Tibial artery (tissue), 4 donors: ENCODE data around the gene SERPINB12.

ENCODE experiments used
- DNase-seq, 2 donors: peaks; one replicate each; pipeline ENCODE4 v3.0.0-alpha.2; 2019
- H3K27ac ChIP-seq, 2 donors: fragments of 200-600 bp; sonication (generic) in 1 of 2; 1 replicate in 1 of 2; 2 replicates in 1 of 2; pipeline ENCODE4 v1.5.1; 2018 to 2019; ENCODE audit warnings: mild to moderate bottlenecking in 1 of 2
- H3K27me3 ChIP-seq, 2 donors: fragments of 200-600 bp; sonication (generic) in 1 of 2; one replicate each; pipeline versions ENCODE4 v1.5.1 to v1.6.0; 2016 to 2019
- H3K36me3 ChIP-seq, 3 donors: fragments of 200-600 bp; sonication (generic) in 2 of 3; one replicate each; pipeline ENCODE4 v1.5.1; 2016 to 2019; ENCODE audit warnings: mild to moderate bottlenecking in 2 of 3
- H3K4me1 ChIP-seq, 4 donors: fragments of 200-600 bp; sonication (generic) in 2 of 4; 1 replicate in 3 of 4; 2 replicates in 1 of 4; pipeline ENCODE4 v1.5.1; 2016 to 2019
- H3K4me3 ChIP-seq, 2 donors: fragments of 200-600 bp; sonication (generic) in 1 of 2; 1 replicate in 1 of 2; 2 replicates in 1 of 2; pipeline ENCODE4 v1.5.1; 2018 to 2019; ENCODE audit warnings: mild to moderate bottlenecking in 2 of 2
- H3K9me3 ChIP-seq, 3 donors: fragments of 200-600 bp; sonication (generic) in 1 of 3; one replicate each; pipeline ENCODE4 v1.5.1; 2016 to 2019
- intact Hi-C: fragments of 100-400 bp; cut with DNase I; formaldehyde crosslinking; loops from one replicate; pipeline ENCODE4 v1.15.0; 2023; ENCODE audit warnings: low total_unique reads
- TF ChIP-seq, protein P1 (sequence below), 2 experiments: fragments of 200-600 bp in 1 of 2; fragments of 450-650 bp in 1 of 2; IDR thresholded peaks; one replicate each; pipeline ENCODE4 v1.5.1; 2017 to 2019; ENCODE audit warnings: antibody characterized with exemption in 2 of 2, mild to moderate bottlenecking in 1 of 2, moderate library complexity in 1 of 2

SERPINB12 gene

DNA sequence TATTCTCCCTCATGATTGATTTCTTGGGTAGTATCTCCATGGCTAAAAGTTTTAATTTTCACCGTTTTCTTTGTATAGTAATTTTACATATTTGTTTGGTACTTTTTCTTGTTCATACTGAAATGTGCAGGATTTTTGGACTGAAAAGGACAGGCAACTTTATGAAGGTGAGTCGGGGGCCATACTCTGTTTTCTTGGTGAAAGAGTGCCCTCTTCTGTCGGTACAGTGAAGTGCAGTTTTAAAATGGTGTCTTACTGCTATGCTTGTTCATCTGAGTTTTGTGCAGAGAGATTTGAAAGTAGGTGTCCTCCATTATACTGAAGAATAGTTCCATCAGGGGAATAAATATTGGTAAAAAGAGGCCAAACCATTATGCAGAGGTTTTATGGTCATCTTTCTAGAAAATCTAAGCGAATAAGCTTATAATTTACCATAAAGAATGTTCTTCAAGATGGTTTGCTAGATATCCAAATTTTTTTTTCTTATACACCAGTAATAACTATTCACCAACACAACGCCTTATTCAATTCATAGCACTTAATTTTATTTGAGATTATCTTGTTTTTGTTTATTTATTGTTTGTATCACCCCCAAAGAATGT, 36.3 kb downstream of the SERPINB12 start:
- Histone ChIP-seq H3K9me3 (no peaks in the 10 kb centered on the region), H3K36me3 (no peaks in the 10 kb centered on the region), H3K4me1 (no peaks in the 10 kb centered on the region), H3K27me3 (no peaks in the 10 kb centered on the region), H3K27ac (no peak overlapping the region), H3K4me3 (no peak overlapping the region)
- intact Hi-C loops, result loop anchor here (10.0 kb wide), 1 partner anchor 64 kb away; no protein-coding TSS in a partner anchor
- TF ChIP-seq, protein P1, sequence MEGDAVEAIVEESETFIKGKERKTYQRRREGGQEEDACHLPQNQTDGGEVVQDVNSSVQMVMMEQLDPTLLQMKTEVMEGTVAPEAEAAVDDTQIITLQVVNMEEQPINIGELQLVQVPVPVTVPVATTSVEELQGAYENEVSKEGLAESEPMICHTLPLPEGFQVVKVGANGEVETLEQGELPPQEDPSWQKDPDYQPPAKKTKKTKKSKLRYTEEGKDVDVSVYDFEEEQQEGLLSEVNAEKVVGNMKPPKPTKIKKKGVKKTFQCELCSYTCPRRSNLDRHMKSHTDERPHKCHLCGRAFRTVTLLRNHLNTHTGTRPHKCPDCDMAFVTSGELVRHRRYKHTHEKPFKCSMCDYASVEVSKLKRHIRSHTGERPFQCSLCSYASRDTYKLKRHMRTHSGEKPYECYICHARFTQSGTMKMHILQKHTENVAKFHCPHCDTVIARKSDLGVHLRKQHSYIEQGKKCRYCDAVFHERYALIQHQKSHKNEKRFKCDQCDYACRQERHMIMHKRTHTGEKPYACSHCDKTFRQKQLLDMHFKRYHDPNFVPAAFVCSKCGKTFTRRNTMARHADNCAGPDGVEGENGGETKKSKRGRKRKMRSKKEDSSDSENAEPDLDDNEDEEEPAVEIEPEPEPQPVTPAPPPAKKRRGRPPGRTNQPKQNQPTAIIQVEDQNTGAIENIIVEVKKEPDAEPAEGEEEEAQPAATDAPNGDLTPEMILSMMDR (IDR thresholded peaks at IDR 0.05), result peak; percentile 42 to 56
- no peak for DNase-seq

DNA sequence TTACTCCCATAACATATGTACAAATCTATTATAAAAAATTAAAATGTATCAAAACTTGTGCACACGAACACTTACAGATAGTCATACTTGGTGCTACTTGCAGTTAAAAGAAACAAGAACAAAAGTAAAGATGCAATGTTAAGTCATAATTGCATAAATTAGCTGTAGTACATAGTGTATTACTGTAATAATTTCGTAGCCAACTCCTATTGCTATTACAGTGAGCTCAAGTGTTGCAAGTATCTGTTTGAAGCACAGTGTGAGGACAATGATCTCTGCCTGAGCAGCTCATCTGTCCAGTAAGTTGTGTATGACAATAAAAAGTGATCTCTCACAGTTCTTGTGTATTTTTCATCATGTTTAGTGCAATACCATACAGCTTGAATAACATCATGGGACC, 37.4 kb downstream of the SERPINB12 start:
- H3K27me3 ChIP-seq, result no peaks in the 10 kb centered on the region
- TF ChIP-seq, protein P1 (IDR thresholded peaks at IDR 0.05), result no peak
- intact Hi-C loops, result loop anchor here (10.0 kb wide), 1 partner anchor 65 kb away; no protein-coding TSS in a partner anchor
- no peaks in the 10 kb centered on the region for H3K4me1 ChIP-seq
- no peak for DNase-seq
- H3K9me3 ChIP-seq, result no peaks in the 10 kb centered on the region
- H3K4me3 ChIP-seq, result no peak overlapping the region
- no peaks in the 10 kb centered on the region for H3K36me3 ChIP-seq
- H3K27ac ChIP-seq, result no peak overlapping the region

- Histone ChIP-seq H3K4me1 (no peaks in the 10 kb centered on the region), H3K27me3 (no peaks in the 10 kb centered on the region), H3K9me3 (no peaks in the 10 kb centered on the region), H3K36me3 (no peaks in the 10 kb centered on the region), H3K27ac (no peak overlapping the region), H3K4me3 (no peak overlapping the region)
- TF ChIP-seq, protein P1 (IDR thresholded peaks at IDR 0.05), result no peak
- DNase-seq, result no peak
- intact Hi-C loops, result no loop called here
Observed at GRCh38 chr18:63585988-63586387, 43.8 kb downstream of the SERPINB12 start.

GRCh38 chr18:63586431-63586830, 44.3 kb downstream of the SERPINB12 start:
- Histone ChIP-seq H3K27ac (no peak overlapping the region), H3K9me3 (no peaks in the 10 kb centered on the region), H3K27me3 (no peaks in the 10 kb centered on the region), H3K4me3 (no peak overlapping the region), H3K36me3 (no peaks in the 10 kb centered on the region), H3K4me1 (no peaks in the 10 kb centered on the region)
- intact Hi-C loops, result no loop called here
- DNase-seq, result no peak
- TF ChIP-seq, protein P1 (IDR thresholded peaks at IDR 0.05), result no peak

- intact Hi-C loops, result no loop called here
- Histone ChIP-seq H3K4me3 (no peak within 1 kb of the TSS), H3K27me3 (no peaks in the 10 kb centered on the region), H3K9me3 (no peaks in the 10 kb centered on the region), H3K27ac (no peak within 1 kb of the TSS), H3K4me1 (no peaks in the 10 kb centered on the region), H3K36me3 (no peaks in the 10 kb centered on the region)
- DNase-seq, result no peak
- TF ChIP-seq, protein P1 (IDR thresholded peaks at IDR 0.05), result no peak
Observed at GRCh38 chr18:63586966-63587365, 44.8 kb downstream of the SERPINB12 start, which contains the start of gene SERPINB13. TSS of gene SERPINB13 (plus strand) at chr18:63587343. CDS start at chr18:63588668, 1,325 bp downstream.
